ENCODE results near the gene GATAD2B.

The GATAD2B gene

GRCh38 chr1:153929426-153929825, 6.7 kb upstream of the GATAD2B start:
- no peak overlapping the region for H3K4me3 ChIP-seq (ENCODE audit: low read depth, low read length)
- TF ChIP-seq CTCF (IDR thresholded peaks at IDR 0.05; ENCODE audit: low read depth, low read length), result no peak

GRCh38 chr1:153928791-153929341, 6.1 kb upstream of the GATAD2B start:
- H3K4me3 ChIP-seq (ENCODE audit: low read depth, low read length), result no peak overlapping the region
- no peak for TF ChIP-seq CTCF (IDR thresholded peaks at IDR 0.05; ENCODE audit: low read depth, low read length)

GRCh38 chr1:153928245-153928644, 5.5 kb upstream of the GATAD2B start:
- H3K4me3 ChIP-seq (ENCODE audit: low read depth, low read length), result no peak overlapping the region
- TF ChIP-seq CTCF (IDR thresholded peaks at IDR 0.05; ENCODE audit: low read depth, low read length), result no peak

- no peak overlapping the region for H3K4me3 ChIP-seq (ENCODE audit: low read depth, low read length)
- TF ChIP-seq CTCF (IDR thresholded peaks at IDR 0.05; ENCODE audit: low read depth, low read length), result no peak
Measured at GRCh38 chr1:153926405-153926804, 3.6 kb upstream of the GATAD2B start.

- no peak for TF ChIP-seq CTCF (IDR thresholded peaks at IDR 0.05; ENCODE audit: low read depth, low read length)
- peak overlapping the region; percentile 81 for H3K4me3 ChIP-seq (ENCODE audit: low read depth, low read length)
Measured at GRCh38 chr1:153922076-153922971, 448 bp downstream of the GATAD2B start.

- peak overlapping the region; percentile 81 for H3K4me3 ChIP-seq (ENCODE audit: low read depth, low read length)
- no peak for TF ChIP-seq CTCF (IDR thresholded peaks at IDR 0.05; ENCODE audit: low read depth, low read length)
Measured at GRCh38 chr1:153921803-153922075, 1.0 kb downstream of the GATAD2B start.

GRCh38 chr1:153921080-153921802, 1.5 kb downstream of the GATAD2B start:
- peak overlapping the region; percentile 81 for H3K4me3 ChIP-seq (ENCODE audit: low read depth, low read length)
- no peak for TF ChIP-seq CTCF (IDR thresholded peaks at IDR 0.05; ENCODE audit: low read depth, low read length)

Data from WI38 (cell line).